Stimulated activated memory B cell treated with anti-CD40 and anti-IgM and Interleukin-4, amounts not matched to agents 10 μg/mL and 1 μg/mL and 100 μg/mL, for 72 hours (primary cell): ENCODE data around the gene RC3H2.
A peak's percentile ranks its signal among the peaks of the same experiment; 100 is the strongest.
"Not testable (repeated sequence)": the region's sequence is repeated elsewhere in the genome, so short reads cannot be mapped to it uniquely, and the experiment has no call there.

Experiments used
- ATAC-seq: fragments of 150-1000 bp; cut with Tn5 transposase; 2 replicates; pipeline ENCODE4 v1.10.0; 2021
- H3K27ac Mint-ChIP-seq: one replicate; pipeline ENCODE4 v1.8.0; 2022; ENCODE audit warnings: mild to moderate bottlenecking, mixed read lengths
- H3K27me3 Mint-ChIP-seq: one replicate; pipeline ENCODE4 v1.8.0; 2022; ENCODE audit warnings: mixed read lengths
- H3K36me3 Mint-ChIP-seq: one replicate; pipeline ENCODE4 v1.8.0; 2022; ENCODE audit warnings: mixed read lengths
- H3K4me1 Mint-ChIP-seq: one replicate; pipeline ENCODE4 v1.8.0; 2022; ENCODE audit warnings: mixed read lengths
- H3K4me3 Mint-ChIP-seq: one replicate; pipeline ENCODE4 v1.8.0; 2022; ENCODE audit warnings: mild to moderate bottlenecking, moderate library complexity, mixed read lengths
- H3K9me3 Mint-ChIP-seq: one replicate; pipeline ENCODE4 v1.8.0; 2022; ENCODE audit warnings: mixed read lengths

RC3H2 gene

GRCh38 chr9:122931226-122932121 lies 26.3 kb upstream of the RC3H2 start, which contains the start of gene ZBTB26:
TSS of gene ZBTB26 (minus strand) at chr9:122931512. CDS start at chr9:122919934, 11,578 bp downstream.
- no peaks in the 10 kb centered on the region for H3K27me3 Mint-ChIP-seq
- no peaks in the 10 kb centered on the region for H3K9me3 Mint-ChIP-seq
- H3K27ac Mint-ChIP-seq: no peak within 1 kb of the TSS
- ATAC-seq: peak; percentile 99
- H3K4me1 Mint-ChIP-seq: peaks cover 14% of the 10 kb centered on the region
- H3K4me3 Mint-ChIP-seq: no peak within 1 kb of the TSS
- peaks cover 6% of the 10 kb centered on the region for H3K36me3 Mint-ChIP-seq

- ATAC-seq: peak; percentile 64
- H3K4me1 Mint-ChIP-seq: peaks cover 14% of the 10 kb centered on the region
- H3K36me3 Mint-ChIP-seq: peaks cover 6% of the 10 kb centered on the region
- no peak overlapping the region for H3K27ac Mint-ChIP-seq
- no peaks in the 10 kb centered on the region for H3K27me3 Mint-ChIP-seq
- no peaks in the 10 kb centered on the region for H3K9me3 Mint-ChIP-seq
- H3K4me3 Mint-ChIP-seq: no peak overlapping the region
Measured at GRCh38 chr9:122930541-122931225, 25.5 kb upstream of the RC3H2 start.

DNA sequence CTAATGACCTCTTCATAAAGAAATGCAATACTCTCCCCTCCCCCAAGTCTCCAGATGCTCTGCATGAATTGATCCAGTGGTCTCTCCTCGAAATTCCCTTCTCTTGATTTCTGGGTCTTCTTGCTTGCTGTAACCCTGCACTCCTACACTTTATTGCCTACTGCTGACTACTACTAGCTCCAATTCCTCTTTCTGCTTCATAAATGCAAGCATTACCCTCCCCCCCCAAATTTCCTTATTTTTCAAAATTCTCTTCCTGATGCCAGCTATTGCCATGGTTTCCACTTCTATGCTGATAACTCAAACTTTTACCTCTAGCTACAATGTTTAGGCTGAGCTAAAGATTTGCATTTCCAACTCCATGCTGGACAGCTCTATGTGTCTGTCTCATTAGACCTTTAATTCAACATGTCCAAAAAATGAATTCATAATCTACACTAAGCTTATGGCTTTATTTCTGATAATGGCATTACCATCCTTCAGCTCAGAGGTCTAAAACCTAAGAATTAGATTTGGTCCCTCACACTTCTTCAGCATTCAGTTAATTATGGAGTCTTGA lies 24.7 kb upstream of the RC3H2 start:
- no peak overlapping the region for H3K4me3 Mint-ChIP-seq
- no peaks in the 10 kb centered on the region for H3K9me3 Mint-ChIP-seq
- no peak for ATAC-seq
- peaks cover 3% of the 10 kb centered on the region for H3K36me3 Mint-ChIP-seq
- H3K27me3 Mint-ChIP-seq: no peaks in the 10 kb centered on the region
- H3K27ac Mint-ChIP-seq: no peak overlapping the region
- peaks cover 14% of the 10 kb centered on the region for H3K4me1 Mint-ChIP-seq

GRCh38 chr9:122923947-122924346 lies 18.8 kb upstream of the RC3H2 start:
- Mint-ChIP-seq H3K27me3 (no peaks in the 10 kb centered on the region), H3K4me1 (peaks cover 20% of the 10 kb centered on the region), H3K9me3 (no peaks in the 10 kb centered on the region), H3K27ac (peak overlapping the region; percentile 31), H3K4me3 (peak overlapping the region; percentile 8), H3K36me3 (peaks cover 27% of the 10 kb centered on the region)
- peak; percentile 86 for ATAC-seq

DNA sequence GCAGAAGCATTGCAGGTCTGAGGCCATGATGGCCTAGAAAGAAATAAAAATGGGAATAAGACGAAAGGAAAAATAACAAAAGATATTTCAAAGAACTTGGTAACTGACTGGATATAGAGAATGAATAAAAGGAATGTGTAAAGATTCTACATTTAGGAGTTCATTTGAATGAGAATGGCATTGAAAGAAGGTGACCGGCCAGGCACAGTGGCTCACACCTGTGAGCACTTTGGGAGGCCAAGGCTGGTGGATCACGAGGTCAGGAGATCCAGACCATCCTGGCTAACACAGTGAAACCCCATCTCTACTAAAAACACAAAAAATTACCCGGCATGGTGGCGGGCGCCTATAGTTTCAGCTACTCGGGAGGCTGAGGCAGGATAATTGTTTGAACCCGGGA lies 17.6 kb upstream of the RC3H2 start:
- Mint-ChIP-seq H3K9me3 (no peaks in the 10 kb centered on the region), H3K4me3 (no peak overlapping the region), H3K27ac (peak overlapping the region; percentile 12), H3K4me1 (peaks cover 20% of the 10 kb centered on the region), H3K27me3 (no peaks in the 10 kb centered on the region), H3K36me3 (peaks cover 34% of the 10 kb centered on the region)
- no peak for ATAC-seq

DNA sequence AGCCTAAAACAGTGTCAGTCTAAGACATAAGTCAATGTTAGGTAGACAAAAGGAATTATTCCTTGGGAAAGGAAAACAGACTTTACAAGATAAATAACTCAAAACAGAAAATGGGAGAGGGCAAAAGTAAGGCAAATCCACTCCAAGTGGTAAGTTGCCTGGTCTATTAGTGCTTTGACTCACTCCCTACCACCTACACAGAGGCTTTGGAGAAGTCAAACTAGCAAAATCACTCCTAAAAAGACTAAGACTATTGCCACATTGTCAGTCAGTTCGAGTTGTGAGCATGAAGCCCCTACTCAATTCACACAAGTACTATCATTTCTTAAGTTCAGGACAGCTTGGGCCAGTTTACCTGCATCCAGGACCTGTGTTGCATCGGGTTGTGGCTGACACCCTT lies 13.2 kb upstream of the RC3H2 start:
- H3K36me3 Mint-ChIP-seq: peaks cover 35% of the 10 kb centered on the region
- H3K4me3 Mint-ChIP-seq: no peak overlapping the region
- ATAC-seq: no peak
- peaks cover 6% of the 10 kb centered on the region for H3K4me1 Mint-ChIP-seq
- no peak overlapping the region for H3K27ac Mint-ChIP-seq
- no peaks in the 10 kb centered on the region for H3K9me3 Mint-ChIP-seq
- no peaks in the 10 kb centered on the region for H3K27me3 Mint-ChIP-seq

GRCh38 chr9:122912964-122913673 lies 8.0 kb upstream of the RC3H2 start, which contains the start of gene ZBTB6:
TSS of gene ZBTB6 (minus strand) at chr9:122913323. CDS start at chr9:122912072, 1,251 bp downstream.
- H3K27ac Mint-ChIP-seq: peak within 1 kb of the TSS; percentile 96

DNA sequence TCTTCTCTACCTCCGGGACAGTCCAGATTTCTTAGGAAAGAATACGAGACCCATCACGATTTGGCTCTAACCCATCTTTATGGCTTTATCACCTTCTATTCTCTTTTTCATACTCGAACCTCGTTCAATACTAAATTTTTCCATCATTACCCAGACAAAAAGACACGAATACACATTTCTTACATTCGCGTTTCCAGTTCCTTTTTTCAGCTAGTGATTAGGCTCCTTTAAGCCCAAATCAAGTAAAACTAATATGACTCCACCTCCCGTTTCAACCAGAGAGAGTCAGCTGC lies 7.5 kb upstream of the RC3H2 start:
- peaks cover 19% of the 10 kb centered on the region for H3K4me1 Mint-ChIP-seq
- H3K27ac Mint-ChIP-seq: peak overlapping the region; percentile 96
- no peaks in the 10 kb centered on the region for H3K9me3 Mint-ChIP-seq
- H3K4me3 Mint-ChIP-seq: peak overlapping the region; percentile 86
- H3K27me3 Mint-ChIP-seq: no peaks in the 10 kb centered on the region
- H3K36me3 Mint-ChIP-seq: peaks cover 39% of the 10 kb centered on the region
- ATAC-seq: no peak

More at GRCh38 chr9:122912964-122913673, 8.0 kb upstream of the RC3H2 start, which contains the start of gene ZBTB6:
- Mint-ChIP-seq H3K4me3 (peak within 1 kb of the TSS; percentile 86), H3K27me3 (no peaks in the 10 kb centered on the region), H3K4me1 (peaks cover 19% of the 10 kb centered on the region), H3K9me3 (no peaks in the 10 kb centered on the region), H3K36me3 (peaks cover 39% of the 10 kb centered on the region)
- ATAC-seq: peak; percentile 100

- ATAC-seq, H3K9me3 Mint-ChIP-seq, H3K27me3 Mint-ChIP-seq, H3K27ac Mint-ChIP-seq, H3K4me3 Mint-ChIP-seq: not testable (repeated sequence)
- H3K4me1 Mint-ChIP-seq: peaks cover 15% of the 10 kb centered on the region
- H3K36me3 Mint-ChIP-seq: peaks cover 26% of the 10 kb centered on the region
Measured at GRCh38 chr9:122906122-122906521, 963 bp upstream of the RC3H2 start.

- H3K4me1 Mint-ChIP-seq: peaks cover 18% of the 10 kb centered on the region
- H3K36me3 Mint-ChIP-seq: peaks cover 15% of the 10 kb centered on the region
- ATAC-seq: peak; percentile 24
- H3K4me3 Mint-ChIP-seq: peak overlapping the region; percentile 86
- no peaks in the 10 kb centered on the region for H3K9me3 Mint-ChIP-seq
- peak overlapping the region; percentile 95 for H3K27ac Mint-ChIP-seq
- H3K27me3 Mint-ChIP-seq: no peaks in the 10 kb centered on the region
Measured at GRCh38 chr9:122904466-122904822, 715 bp downstream of the RC3H2 start.

GRCh38 chr9:122900791-122901190 lies 4.4 kb downstream of the RC3H2 start:
- Mint-ChIP-seq H3K4me1 (peaks cover 28% of the 10 kb centered on the region), H3K9me3 (no peaks in the 10 kb centered on the region), H3K4me3 (peak overlapping the region; percentile 23), H3K36me3 (peaks cover 5% of the 10 kb centered on the region), H3K27ac (no peak overlapping the region), H3K27me3 (no peaks in the 10 kb centered on the region)
- no peak for ATAC-seq

DNA sequence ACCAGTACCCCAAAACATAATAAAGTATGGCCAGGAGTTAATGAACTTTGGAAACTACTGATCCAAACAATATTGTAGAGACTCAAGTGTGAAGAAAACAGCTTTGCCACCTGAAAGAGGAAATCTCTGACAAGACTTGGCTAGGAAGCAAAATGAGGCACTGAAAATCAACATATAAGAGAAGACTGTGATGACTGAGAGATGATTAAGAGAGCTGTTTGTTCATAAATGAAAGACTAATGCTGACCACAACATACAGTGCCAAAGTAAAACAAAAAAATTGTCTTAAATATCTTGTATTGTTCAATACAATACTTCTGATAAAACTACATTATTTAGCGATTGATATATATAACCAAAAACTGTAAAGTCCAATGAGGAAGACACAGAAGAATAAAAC lies 7.2 kb downstream of the RC3H2 start:
- H3K4me1 Mint-ChIP-seq: peaks cover 14% of the 10 kb centered on the region
- no peaks in the 10 kb centered on the region for H3K27me3 Mint-ChIP-seq
- H3K27ac Mint-ChIP-seq: peak overlapping the region; percentile 70
- H3K4me3 Mint-ChIP-seq: no peak overlapping the region
- H3K9me3 Mint-ChIP-seq: no peaks in the 10 kb centered on the region
- H3K36me3 Mint-ChIP-seq: peaks cover 21% of the 10 kb centered on the region
- ATAC-seq: no peak

GRCh38 chr9:122888480-122888879 lies 16.7 kb downstream of the RC3H2 start:
- ATAC-seq: no peak
- Mint-ChIP-seq H3K27me3 (no peaks in the 10 kb centered on the region), H3K36me3 (peaks cover 51% of the 10 kb centered on the region), H3K27ac (no peak overlapping the region), H3K4me3 (no peak overlapping the region), H3K4me1 (peaks cover 10% of the 10 kb centered on the region), H3K9me3 (no peaks in the 10 kb centered on the region)

DNA sequence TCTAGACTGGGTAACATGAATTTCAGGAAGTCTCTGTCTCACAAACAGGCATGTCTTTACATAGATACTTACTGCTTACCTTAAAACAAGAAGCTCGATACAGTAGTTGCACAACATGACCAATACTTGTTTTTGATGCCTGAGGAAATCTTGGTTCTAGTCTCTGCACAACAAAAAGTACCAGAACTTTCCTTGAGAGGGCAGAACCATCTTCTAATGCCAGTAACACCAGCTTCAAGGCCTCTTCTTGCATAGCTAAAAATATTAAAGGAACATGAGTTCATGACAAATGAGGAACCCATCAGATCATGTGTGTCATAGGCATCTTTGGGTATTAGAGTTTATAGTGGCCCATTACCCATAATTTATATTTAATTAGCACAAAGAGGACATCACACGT lies 22.0 kb downstream of the RC3H2 start:
- Mint-ChIP-seq H3K9me3 (no peaks in the 10 kb centered on the region), H3K36me3 (peaks cover 40% of the 10 kb centered on the region), H3K4me3 (no peak overlapping the region), H3K27me3 (no peaks in the 10 kb centered on the region), H3K27ac (no peak overlapping the region), H3K4me1 (no peaks in the 10 kb centered on the region)
- no peak for ATAC-seq

GRCh38 chr9:122879443-122879842 lies 25.7 kb downstream of the RC3H2 start:
- Mint-ChIP-seq H3K27me3 (no peaks in the 10 kb centered on the region), H3K36me3 (peaks cover 54% of the 10 kb centered on the region), H3K4me1 (peaks cover 18% of the 10 kb centered on the region), H3K9me3 (no peaks in the 10 kb centered on the region), H3K27ac (no peak overlapping the region), H3K4me3 (no peak overlapping the region)
- no peak for ATAC-seq
